ENCODE measurements around the gene COL6A5.

The COL6A5 gene

GRCh38 chr3:130488288-130488687 lies 142.8 kb downstream of the COL6A5 start:
- no peak overlapping the region for H3K27ac ChIP-seq (replicated peaks)
- no peaks in the 10 kb centered on the region for H3K27me3 ChIP-seq (ENCODE audit: insufficient read depth, poor library complexity, severe bottlenecking)
- H3K4me3 ChIP-seq (replicated peaks; ENCODE audit: insufficient read depth, low read length): no peak overlapping the region
- TF ChIP-seq CTCF (IDR thresholded peaks at IDR 0.05; ENCODE audit: insufficient read depth, low read length) (no peak), GABPA (IDR thresholded peaks at IDR 0.05; ENCODE audit: low read depth) (no peak)
- no peak for DNase-seq (ENCODE audit: low read depth in 1 of 2, low spot score in 1 of 2)

- Histone ChIP-seq H3K4me3 (replicated peaks; ENCODE audit: insufficient read depth, low read length) (no peak overlapping the region), H3K27ac (replicated peaks) (no peak overlapping the region), H3K27me3 (ENCODE audit: insufficient read depth, poor library complexity, severe bottlenecking) (no peaks in the 10 kb centered on the region)
- no peak for DNase-seq (ENCODE audit: low read depth in 1 of 2, low spot score in 1 of 2)
- TF ChIP-seq REST (IDR thresholded peaks at IDR 0.05; ENCODE audit: insufficient replicate concordance, low read depth) (no peak), SPI1 (IDR thresholded peaks at IDR 0.05; ENCODE audit: borderline replicate concordance, low read depth) (no peak), CTCF (IDR thresholded peaks at IDR 0.05; ENCODE audit: insufficient read depth, low read length) (no peak), GABPA (IDR thresholded peaks at IDR 0.05; ENCODE audit: low read depth) (no peak), POLR2AphosphoS5 (IDR thresholded peaks at IDR 0.05; ENCODE audit: low read depth) (no peak)
Measured at GRCh38 chr3:130488769-130489450, 143.4 kb downstream of the COL6A5 start.

- TF ChIP-seq REST (IDR thresholded peaks at IDR 0.05; ENCODE audit: insufficient replicate concordance, low read depth) (no peak), CTCF (IDR thresholded peaks at IDR 0.05; ENCODE audit: insufficient read depth, low read length) (no peak), POLR2AphosphoS5 (IDR thresholded peaks at IDR 0.05; ENCODE audit: low read depth) (no peak), GABPA (IDR thresholded peaks at IDR 0.05; ENCODE audit: low read depth) (no peak)
Measured at GRCh38 chr3:130490241-130490640, 144.8 kb downstream of the COL6A5 start.

GRCh38 chr3:130491431-130491830 lies 146.0 kb downstream of the COL6A5 start:
- TF ChIP-seq REST (IDR thresholded peaks at IDR 0.05; ENCODE audit: insufficient replicate concordance, low read depth) (no peak), POLR2AphosphoS5 (IDR thresholded peaks at IDR 0.05; ENCODE audit: low read depth) (no peak), SPI1 (IDR thresholded peaks at IDR 0.05; ENCODE audit: borderline replicate concordance, low read depth) (no peak), GABPA (IDR thresholded peaks at IDR 0.05; ENCODE audit: low read depth) (no peak), CTCF (IDR thresholded peaks at IDR 0.05; ENCODE audit: insufficient read depth, low read length) (no peak)
- no peak for DNase-seq (ENCODE audit: low read depth in 1 of 2, low spot score in 1 of 2)

More at GRCh38 chr3:130490241-130490640, 144.8 kb downstream of the COL6A5 start:
- DNase-seq (ENCODE audit: low read depth in 1 of 2, low spot score in 1 of 2): no peak
- no peak overlapping the region for H3K27ac ChIP-seq (replicated peaks)
- H3K4me3 ChIP-seq (replicated peaks; ENCODE audit: insufficient read depth, low read length): no peak overlapping the region
- H3K27me3 ChIP-seq (ENCODE audit: insufficient read depth, poor library complexity, severe bottlenecking): no peaks in the 10 kb centered on the region

More at GRCh38 chr3:130491431-130491830, 146.0 kb downstream of the COL6A5 start:
- Histone ChIP-seq H3K4me3 (replicated peaks; ENCODE audit: insufficient read depth, low read length) (no peak overlapping the region), H3K27ac (replicated peaks) (no peak overlapping the region), H3K27me3 (ENCODE audit: insufficient read depth, poor library complexity, severe bottlenecking) (no peaks in the 10 kb centered on the region)
